Lung (tissue), 12 donors: ENCODE data around the gene GGTLC2. TPM values are rescaled to one million over a fixed set of nuclear protein-coding genes. Genes with fewer than 3 reads are reported as not detected.

ENCODE experiments used
- ATAC-seq: fragments of 200-7000 bp; cut with Tn5 transposase; one replicate; pipeline ENCODE4 v1.9.1; 2020; ENCODE audit warnings: moderate number of reproducible peaks; ENCODE audit not compliant: insufficient read depth, low FRiP score
- DNase-seq, 3 donors: peaks; one replicate each; pipeline ENCODE4 v3.0.0-alpha.2; 2013 to 2017
- H3K27ac ChIP-seq, 2 donors: one replicate each; pipeline ENCODE4 v1.5.1; 2013; ENCODE audit warnings: mild to moderate bottlenecking in 2 of 2, moderate library complexity in 2 of 2, control low read depth in 1 of 2, inconsistent platforms in 1 of 2, low read depth in 1 of 2, low read length in 1 of 2
- H3K27me3 ChIP-seq, 3 donors: one replicate each; pipeline ENCODE4 v1.5.1; 2013; ENCODE audit warnings: low read length in 2 of 3; ENCODE audit not compliant: control insufficient read depth in 3 of 3, insufficient read depth in 3 of 3
- H3K36me3 ChIP-seq, 4 donors: one replicate each; pipeline ENCODE4 v1.5.1; 2013; ENCODE audit warnings: low read length in 4 of 4, mild to moderate bottlenecking in 1 of 4, moderate library complexity in 1 of 4; ENCODE audit not compliant: control insufficient read depth in 4 of 4, insufficient read depth in 4 of 4
- H3K4me1 ChIP-seq, 5 donors: one replicate each; pipeline ENCODE4 v1.5.1; 2013; ENCODE audit warnings: low read length in 5 of 5, mild to moderate bottlenecking in 2 of 5, moderate library complexity in 1 of 5; ENCODE audit not compliant: control insufficient read depth in 5 of 5, insufficient read depth in 5 of 5
- H3K4me3 ChIP-seq: one replicate; pipeline ENCODE4 v1.5.1; 2013; ENCODE audit warnings: mild to moderate bottlenecking, control low read depth, moderate library complexity
- H3K9ac ChIP-seq, 2 donors: one replicate each; pipeline ENCODE4 v1.5.1; 2013; ENCODE audit warnings: low read length in 2 of 2, control low read depth in 1 of 2; ENCODE audit not compliant: insufficient read depth in 1 of 2
- H3K9me3 ChIP-seq, 4 donors: one replicate each; pipeline ENCODE4 v1.5.1; 2013; ENCODE audit warnings: low read length in 3 of 4, mild to moderate bottlenecking in 1 of 4, moderate library complexity in 1 of 4; ENCODE audit not compliant: control insufficient read depth in 4 of 4, insufficient read depth in 3 of 4
- CTCF ChIP-seq: IDR thresholded peaks from 2 replicates; pipeline ENCODE4 v1.5.1; 2012; ENCODE audit warnings: mild to moderate bottlenecking; ENCODE audit errors: control extremely low read depth, extremely low read depth
- WGBS, 2 donors: extraction: QIAGEN DNeasy Blood & Tissue Kit; methylation state at CpG; one replicate each; pipeline ENCODE4 v1.1.7; 2013; 5-methylcytosine and 5-hydroxymethylcytosine counted together
- polyA plus RNA-seq, 2 donors: library from polyadenylated mRNA; stranded (reverse); fragments of 200-250 nt; gene quantifications; one replicate each; pipeline ENCODE4 v1.2.1, GENCODE V29; 2013
- total RNA-seq, 2 donors: library from RNA; depleted of rRNA in 1 of 2; stranded (reverse); fragments of >200 nt in 1 of 2; gene quantifications; one replicate each; pipeline ENCODE4 v1.2.1, GENCODE V29; 2014 to 2021
- donor health status: control.
- donor health status: control.
- donor health status: Bipolar disorder and iron deficiency.
- donor health status: healthy.
- donor health status: DM: yes; HTN: yes; CAD: no.

Gene GGTLC2
- total and polyA plus RNA-seq, 4 donors: 0.56 to 7.0 (median 0.80) TPM; not detected in 1

- no peak overlapping the region for H3K9ac ChIP-seq
- WGBS, 2 donors: 75 to 85% methylated on average over 2 of the region's 2 CpGs
- H3K9me3 ChIP-seq: peaks cover 0 to 1% (median 0%) of the 10 kb centered on the region in 4 donors
- H3K27ac ChIP-seq: no peak overlapping the region
- H3K36me3 ChIP-seq: no peaks in the 10 kb centered on the region
- H3K4me1 ChIP-seq: no peaks in the 10 kb centered on the region
- ATAC-seq (no peak), DNase-seq (no peak)
- H3K4me3 ChIP-seq: no peak overlapping the region
- no peaks in the 10 kb centered on the region for H3K27me3 ChIP-seq
- TF ChIP-seq CTCF: no peak
These were observed 31.9 kb upstream of the GGTLC2 start for GRCh38 chr22:22612516-22612915.

- Histone ChIP-seq H3K9me3 (no peaks in the 10 kb centered on the region), H3K27ac (no peak overlapping the region), H3K9ac (no peak overlapping the region), H3K4me1 (no peaks in the 10 kb centered on the region), H3K27me3 (no peaks in the 10 kb centered on the region), H3K36me3 (no peaks in the 10 kb centered on the region), H3K4me3 (no peak overlapping the region)
- no peak for TF ChIP-seq CTCF
- DNase-seq: no peak
- WGBS, 2 donors: 65 to 82% methylated on average over 3 of the region's 3 CpGs
- no peak for ATAC-seq
These were observed 30.3 kb upstream of the GGTLC2 start for GRCh38 chr22:22614065-22614464.

DNA sequence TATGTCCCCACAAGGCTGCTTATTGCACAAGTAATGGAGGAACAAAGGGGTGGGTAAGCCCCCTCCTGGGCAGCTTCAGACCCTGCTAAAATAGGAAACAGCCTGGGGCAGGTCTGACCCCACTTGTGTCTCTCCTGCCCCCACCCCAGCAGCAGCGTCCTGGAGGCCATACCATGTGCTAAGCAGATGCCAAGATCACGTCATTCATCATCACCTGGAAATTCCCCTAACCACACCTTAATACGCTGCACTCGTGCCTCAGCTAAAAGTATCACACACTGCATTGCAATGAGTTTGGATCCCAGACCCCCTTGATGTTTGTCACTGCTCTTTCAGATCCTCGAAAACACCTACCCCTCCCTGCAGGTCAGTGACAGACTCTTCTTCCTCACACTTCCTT lies 27.8 kb upstream of the GGTLC2 start:
- ATAC-seq: no peak
- WGBS, 2 donors: 20 to 36% methylated on average over 5 of the region's 5 CpGs

More for the DNA sequence above, 27.8 kb upstream of the GGTLC2 start:
- no peak for TF ChIP-seq CTCF
- H3K4me3 ChIP-seq: no peak overlapping the region
- H3K27me3 ChIP-seq: no peaks in the 10 kb centered on the region
- no peak for DNase-seq
- H3K9me3 ChIP-seq: no peaks in the 10 kb centered on the region
- H3K27ac ChIP-seq: no peak overlapping the region
- H3K9ac ChIP-seq: no peak overlapping the region
- no peaks in the 10 kb centered on the region for H3K36me3 ChIP-seq
- no peaks in the 10 kb centered on the region for H3K4me1 ChIP-seq
